HG03196 (cell line): ENCODE measurements around the gene MS4A5.
"Not testable (repeated sequence)": the region's sequence is repeated elsewhere in the genome, so short reads cannot be mapped to it uniquely, and the experiment has no call there.

ENCODE experiments used
- ATAC-seq: cut with Tn5 transposase; IDR thresholded peaks from one replicate; pipeline ENCODE4 v1.9.1; 2021; ENCODE audit not compliant: unreplicated experiment

MS4A5 gene

GRCh38 chr11:60429272-60429671 lies at the start of gene MS4A5:
Gene MS4A5 (plus strand): TSS chr11:60429572. CDS start chr11:60429675, 103 bp downstream.
- no peak for ATAC-seq

DNA sequence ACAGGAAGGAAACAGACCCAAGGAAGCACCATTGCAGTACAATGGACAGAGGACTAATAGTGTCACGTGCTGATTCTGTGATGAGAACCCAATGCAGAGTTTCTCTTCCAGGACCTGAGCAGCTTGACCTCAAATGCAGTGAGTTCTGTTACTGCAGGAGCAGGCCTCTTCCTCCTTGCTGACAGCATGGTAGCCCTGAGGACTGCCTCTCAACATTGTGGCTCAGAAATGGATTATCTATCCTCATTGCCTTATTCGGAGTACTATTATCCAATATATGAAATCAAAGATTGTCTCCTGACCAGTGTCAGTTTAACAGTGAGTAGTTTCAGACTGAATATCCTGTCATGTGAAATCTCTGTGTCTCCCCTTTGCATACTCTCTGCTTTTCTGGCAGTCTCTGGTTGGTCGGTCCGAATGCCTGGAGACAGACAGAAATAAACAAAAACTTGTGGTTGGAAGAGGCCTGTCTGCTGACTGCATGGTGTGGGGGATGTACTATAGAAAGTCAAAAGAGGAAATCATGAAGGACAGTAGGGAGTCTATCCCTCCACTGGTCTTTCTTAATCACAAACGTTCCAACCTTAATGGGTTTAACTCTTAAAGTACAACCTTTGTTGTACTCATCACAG lies 40.0 kb upstream of the MS4A5 start:
- ATAC-seq = peak; percentile 77

- ATAC-seq = no peak
Measured at GRCh38 chr11:60390419-60390818, 39.0 kb upstream of the MS4A5 start.

DNA sequence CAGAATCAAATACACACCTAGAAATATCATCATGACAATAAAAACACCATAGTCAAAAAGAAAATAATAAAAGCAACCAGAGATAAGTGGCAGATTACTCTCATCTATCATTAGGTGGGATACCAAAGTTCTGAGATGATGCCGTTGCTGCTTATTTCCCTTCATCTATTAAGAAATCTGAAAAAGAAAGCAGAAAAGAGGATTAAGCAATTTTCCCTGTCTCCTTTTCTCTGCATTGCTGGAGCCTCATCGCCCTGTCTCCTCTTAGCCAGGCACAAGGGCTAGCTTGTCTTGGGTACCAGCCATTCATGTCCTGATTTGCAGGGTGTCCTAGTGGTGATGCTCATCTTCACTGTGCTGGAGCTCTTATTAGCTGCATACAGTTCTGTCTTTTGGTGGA lies 37.0 kb upstream of the MS4A5 start:
- ATAC-seq = no peak

DNA sequence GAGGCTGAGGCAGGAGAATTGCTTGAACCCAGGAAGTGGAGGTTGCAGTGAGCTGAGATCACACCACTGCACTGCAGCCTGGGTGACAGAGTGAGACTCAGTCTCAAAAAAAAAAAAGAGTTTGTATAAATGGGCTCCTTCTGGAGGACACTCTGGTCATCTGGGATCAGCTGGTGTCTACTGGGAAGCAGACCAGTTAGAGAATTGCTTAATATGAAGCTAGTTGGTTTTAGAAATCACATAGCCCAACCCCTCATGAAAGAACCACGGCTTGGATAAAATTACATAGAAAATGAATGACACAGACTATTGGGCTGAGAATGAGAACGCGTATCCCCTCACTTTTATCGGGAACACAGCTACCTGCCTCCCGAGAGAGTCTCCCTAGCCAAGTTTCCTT lies 36.4 kb upstream of the MS4A5 start:
- ATAC-seq = no peak

DNA sequence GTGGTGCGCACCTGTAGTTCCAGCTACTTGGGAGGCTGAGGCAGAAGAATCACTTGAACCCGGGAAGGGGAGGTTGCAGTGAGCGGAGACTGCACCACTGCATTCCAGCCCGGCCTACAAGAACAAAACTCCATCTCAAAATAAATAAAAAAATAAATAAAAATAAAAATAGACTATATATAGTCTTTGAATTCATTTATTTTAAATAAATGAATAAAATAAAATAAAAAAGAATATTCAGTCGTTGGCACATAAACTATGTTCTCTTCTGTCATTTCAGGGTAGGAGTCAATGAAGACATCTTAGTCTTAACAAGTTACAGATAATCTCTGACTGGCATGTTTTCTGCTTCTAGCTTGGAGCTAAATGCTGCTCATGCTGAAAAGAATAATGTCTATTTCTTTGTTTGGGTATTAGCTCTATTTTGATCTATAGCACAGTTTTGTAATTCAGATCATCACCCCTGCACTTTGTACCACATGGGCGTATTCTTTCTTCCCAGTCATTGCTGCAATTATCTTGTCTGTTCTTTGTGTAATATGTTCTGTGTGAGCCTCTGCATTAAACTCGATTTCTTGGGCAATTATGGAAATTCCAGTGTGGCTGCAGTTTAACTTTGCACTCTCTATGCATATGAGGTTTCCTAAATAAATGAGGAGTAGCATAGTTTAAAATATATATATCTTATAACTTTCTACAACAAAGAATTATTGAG lies 34.5 kb upstream of the MS4A5 start:
- ATAC-seq = no peak

GRCh38 chr11:60396382-60396781 lies 33.0 kb upstream of the MS4A5 start, which contains the start of gene MS4A14:
Gene MS4A14 (plus strand): TSS chr11:60396459. CDS start chr11:60396579, 120 bp downstream.
- ATAC-seq = no peak

DNA sequence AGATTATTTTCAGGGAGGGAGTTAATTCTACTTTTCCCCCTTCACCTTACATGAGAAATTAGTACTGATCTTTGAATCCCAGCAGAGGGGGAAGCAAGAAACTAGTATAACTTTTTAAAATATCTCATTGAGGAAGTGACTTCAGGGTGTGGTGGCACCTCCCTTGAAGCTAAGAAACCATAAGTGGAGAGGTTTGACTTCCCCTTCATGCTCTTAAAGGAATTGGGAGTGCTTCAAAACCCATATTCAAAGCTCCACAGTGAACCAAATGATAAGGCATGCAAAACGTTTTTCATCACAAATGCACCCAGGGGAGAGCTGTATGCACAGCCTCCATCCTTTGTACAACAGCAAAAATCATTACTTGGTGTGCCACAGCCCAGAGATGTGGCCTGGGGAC lies 32.6 kb upstream of the MS4A5 start:
- no peak for ATAC-seq

- ATAC-seq = no peak
Measured at GRCh38 chr11:60420015-60420414, 9.4 kb upstream of the MS4A5 start.

- no peak for ATAC-seq
Measured at GRCh38 chr11:60422609-60423008, 6.8 kb upstream of the MS4A5 start.

DNA sequence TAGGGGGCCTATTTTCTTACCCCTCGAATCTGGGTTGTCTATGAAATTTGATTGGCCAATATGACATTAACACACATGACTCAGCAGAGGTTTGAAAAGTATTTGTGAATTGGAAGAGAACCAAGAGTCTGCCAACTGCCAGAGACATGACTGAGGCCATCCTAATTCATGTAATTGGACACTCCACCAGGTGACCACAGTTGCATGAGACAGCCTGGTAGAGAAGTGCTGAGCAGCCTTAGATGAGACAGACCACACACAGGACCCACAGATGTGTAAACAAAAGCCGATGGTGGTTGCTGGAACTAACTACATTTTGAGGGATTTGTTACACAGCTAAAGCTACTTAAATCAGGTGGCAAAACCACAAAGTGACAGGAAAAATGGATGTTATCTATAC lies 855 bp upstream of the MS4A5 start:
- ATAC-seq = no peak

DNA sequence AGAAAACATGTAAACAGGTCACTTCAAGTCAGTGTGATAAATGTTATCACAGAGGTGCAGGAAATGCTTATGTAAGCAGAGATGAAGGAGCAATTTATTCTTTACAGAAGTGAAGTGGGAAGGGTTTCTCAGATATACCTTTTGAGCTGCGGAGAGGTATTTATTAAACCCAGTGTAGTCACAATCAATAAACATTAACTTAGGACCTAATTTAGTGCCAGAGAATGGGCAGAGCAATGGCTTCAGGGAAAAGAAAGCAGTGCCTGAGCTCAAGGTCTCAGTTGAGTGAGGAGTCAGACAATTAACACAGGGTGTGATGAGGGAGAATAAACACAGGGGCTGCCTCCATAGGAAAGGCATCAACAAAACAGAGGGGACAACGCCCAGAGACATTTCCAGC lies 1.9 kb downstream of the MS4A5 start:
- ATAC-seq = no peak

DNA sequence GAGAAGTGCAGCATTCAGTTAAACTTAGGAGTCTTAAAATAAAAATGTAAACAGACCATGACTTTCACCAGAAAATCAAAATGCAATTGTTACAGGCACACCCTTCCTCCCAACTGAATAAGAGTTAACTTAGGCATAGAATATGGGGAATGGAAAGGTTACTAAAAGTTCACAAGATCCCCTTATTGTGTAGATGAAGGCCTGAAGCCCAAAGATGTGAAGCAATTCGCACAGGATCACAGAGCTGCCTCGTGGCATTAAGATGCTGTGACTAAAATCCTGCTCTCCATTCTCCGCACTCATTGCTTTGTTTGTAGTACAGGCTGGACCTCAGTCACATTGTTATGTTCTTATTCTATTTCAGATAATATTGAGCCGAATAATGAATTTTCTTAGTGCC lies 4.0 kb downstream of the MS4A5 start:
- no peak for ATAC-seq

GRCh38 chr11:60447070-60447469 lies 17.7 kb downstream of the MS4A5 start:
- no peak for ATAC-seq

DNA sequence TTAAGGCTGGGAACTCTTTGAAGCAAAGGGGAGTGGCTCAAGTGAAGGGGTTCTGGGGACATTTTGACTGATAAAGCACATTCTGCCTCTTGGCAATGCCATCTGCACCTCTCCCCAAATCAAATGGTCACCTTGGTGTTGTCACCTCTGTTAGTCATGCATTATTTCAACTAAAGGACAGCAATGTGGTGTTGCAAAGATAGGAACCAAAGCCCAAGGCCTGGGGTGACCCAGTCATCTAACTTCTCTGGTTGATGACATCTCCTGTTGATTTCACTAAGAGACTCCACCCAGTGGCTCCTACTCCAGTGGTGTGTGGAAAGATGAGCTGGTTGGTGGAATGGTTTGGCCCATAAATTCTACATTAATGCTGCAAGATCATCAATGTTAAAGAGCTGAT lies 18.5 kb downstream of the MS4A5 start:
- ATAC-seq = no peak

- not testable (repeated sequence) for ATAC-seq
Measured at GRCh38 chr11:60451185-60451584, 21.8 kb downstream of the MS4A5 start.

- no peak for ATAC-seq
Measured at GRCh38 chr11:60454212-60454611, 24.8 kb downstream of the MS4A5 start.

GRCh38 chr11:60455531-60456042 lies 26.2 kb downstream of the MS4A5 start, which contains the start of gene MS4A1:
Gene MS4A1 (plus strand): TSS chr11:60455847. CDS start chr11:60462375, 6,528 bp downstream.
- ATAC-seq = peak; percentile 84

GRCh38 chr11:60457576-60457975 lies 28.2 kb downstream of the MS4A5 start:
- peak; percentile 36 for ATAC-seq

GRCh38 chr11:60459345-60459744 lies 30.0 kb downstream of the MS4A5 start:
- ATAC-seq = no peak

DNA sequence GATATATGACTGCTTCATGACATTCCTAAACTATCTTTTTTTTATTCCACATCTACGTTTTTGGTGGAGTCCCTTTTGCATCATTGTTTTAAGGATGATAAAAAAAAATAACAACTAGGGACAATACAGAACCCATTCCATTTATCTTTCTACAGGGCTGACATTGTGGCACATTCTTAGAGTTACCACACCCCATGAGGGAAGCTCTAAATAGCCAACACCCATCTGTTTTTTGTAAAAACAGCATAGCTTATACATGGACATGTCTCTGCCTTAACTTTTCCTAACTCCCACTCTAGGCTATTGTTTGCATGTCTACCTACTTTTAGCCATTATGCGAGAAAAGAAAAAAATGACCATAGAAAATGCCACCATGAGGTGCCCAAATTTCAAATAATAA lies 39.5 kb downstream of the MS4A5 start:
- no peak for ATAC-seq

DNA sequence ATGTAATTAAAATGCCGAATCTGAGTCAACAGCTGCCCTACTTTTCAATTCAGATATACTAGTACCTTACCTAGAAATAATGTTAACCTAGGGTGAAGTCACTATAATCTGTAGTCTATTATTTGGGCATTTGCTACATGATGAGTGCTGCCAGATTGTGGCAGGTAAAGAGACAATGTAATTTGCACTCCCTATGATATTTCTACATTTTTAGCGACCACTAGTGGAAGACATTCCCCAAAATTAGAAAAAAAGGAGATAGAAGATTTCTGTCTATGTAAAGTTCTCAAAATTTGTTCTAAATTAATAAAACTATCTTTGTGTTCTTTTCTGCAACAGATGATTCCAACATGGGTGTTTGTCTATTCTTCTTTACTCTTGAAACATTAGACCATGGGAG lies 40.4 kb downstream of the MS4A5 start:
- ATAC-seq = no peak
